ENCODE data around the gene GATAD1. TPM values are rescaled to one million over a fixed set of nuclear protein-coding genes. Genes with fewer than 3 reads are reported as not detected.

The GATAD1 gene
- total RNA-seq, 1 experiment from 2014 or later: 37.6 TPM

GRCh38 chr7:92447345-92448204, at the start of gene GATAD1 (continued):
- no peak for TF ChIP-seq E2F1 (CRISPR knock-in tag; IDR thresholded peaks at IDR 0.05)
- no peak for TF ChIP-seq SOX15 (CRISPR knock-in tag; IDR thresholded peaks at IDR 0.05)
- TF ChIP-seq TEAD1 (CRISPR knock-in tag; IDR thresholded peaks at IDR 0.05): peak; percentile 89
- TF ChIP-seq ETV6 (CRISPR knock-in tag; IDR thresholded peaks at IDR 0.05): peak; percentile 83
- TF ChIP-seq ZNF263 (CRISPR knock-in tag; IDR thresholded peaks at IDR 0.05; ENCODE audit: low read depth): no peak; the same call in 1 of the 2 replicates
- TF ChIP-seq ZBTB43 (CRISPR knock-in tag; IDR thresholded peaks at IDR 0.05): peak; percentile 67; the same call in 1 of the 2 replicates
- peak; percentile 88 for TF ChIP-seq USF2 (CRISPR knock-in tag; IDR thresholded peaks at IDR 0.05)
- TF ChIP-seq FOXK1 (CRISPR knock-in tag; IDR thresholded peaks at IDR 0.05): peak; percentile 41; the same call in 1 of the 2 replicates
- 0 out of 2 replicates have a peak, but pooled peaks have one; percentile 37 for TF ChIP-seq NFATC4 (CRISPR knock-in tag; IDR thresholded peaks at IDR 0.05)
- no peak for TF ChIP-seq NR3C1 (CRISPR knock-in tag; conservative IDR thresholded peaks at IDR 0.05; ENCODE audit: low read depth)
- TF ChIP-seq HMGXB4 (CRISPR knock-in tag; IDR thresholded peaks at IDR 0.05): peak; percentile 99
- peak; percentile 76 for TF ChIP-seq GABPB1 (CRISPR knock-in tag; IDR thresholded peaks at IDR 0.05)
- TF ChIP-seq ZNF416 (CRISPR knock-in tag; IDR thresholded peaks at IDR 0.05): no peak
- TF ChIP-seq FOXJ3 (CRISPR knock-in tag; IDR thresholded peaks at IDR 0.05; ENCODE audit: borderline replicate concordance): no peak
- TF ChIP-seq JAZF1 (CRISPR knock-in tag; IDR thresholded peaks at IDR 0.05): no peak
- TF ChIP-seq USF1 (CRISPR knock-in tag; IDR thresholded peaks at IDR 0.05): peak; percentile 83
- TF ChIP-seq FOXP1 (CRISPR knock-in tag; IDR thresholded peaks at IDR 0.05; ENCODE audit: borderline replicate concordance): peak; percentile 81; the same call in 1 of the 2 replicates
- TF ChIP-seq FOXP4 (CRISPR knock-in tag; IDR thresholded peaks at IDR 0.05): peak; percentile 69
- no peak for TF ChIP-seq ZNF396 (CRISPR knock-in tag; IDR thresholded peaks at IDR 0.05; ENCODE audit: borderline replicate concordance)
- peak; percentile 64; the same call in 1 of the 2 replicates for TF ChIP-seq E2F5 (CRISPR knock-in tag; IDR thresholded peaks at IDR 0.05)
- no peak for TF ChIP-seq ATF2 (CRISPR knock-in tag; IDR thresholded peaks at IDR 0.05; ENCODE audit: borderline replicate concordance, low read depth)
- TF ChIP-seq PRRX2 (CRISPR knock-in tag; IDR thresholded peaks at IDR 0.05): no peak
- peak; percentile 44; the same call in 1 of the 2 replicates for TF ChIP-seq ATF1 (CRISPR knock-in tag; IDR thresholded peaks at IDR 0.05)
- TF ChIP-seq TCF7 (CRISPR knock-in tag; IDR thresholded peaks at IDR 0.05; ENCODE audit: low read depth): no peak

All from WTC11 (cell line).